Osteoblast (primary cell): ENCODE measurements around the gene CHCHD4. TPM values are rescaled to one million over a fixed set of nuclear protein-coding genes. Genes with fewer than 3 reads are reported as not detected.

Source experiments
- DNase-seq: peaks from one replicate; pipeline ENCODE4 v3.0.0; 2011; ENCODE audit warnings: low spot score, mixed read lengths; ENCODE audit not compliant: insufficient read length; ENCODE audit errors: missing footprints
- H2AFZ ChIP-seq: 2 replicates; pipeline ENCODE4 v1.6.0; 2011; ENCODE audit warnings: mild to moderate bottlenecking, low read length
- H3K27ac ChIP-seq: 2 replicates; pipeline ENCODE4 v1.5.1; 2011; ENCODE audit warnings: mild to moderate bottlenecking, low read depth, low read length, moderate library complexity
- H3K27me3 ChIP-seq: 2 replicates; pipeline ENCODE4 v1.6.0; 2012; ENCODE audit warnings: mild to moderate bottlenecking, control low read depth, inconsistent platforms, low read length, moderate library complexity; ENCODE audit not compliant: insufficient read depth
- H3K36me3 ChIP-seq: 2 replicates; pipeline ENCODE4 v1.5.1; 2011; ENCODE audit warnings: mild to moderate bottlenecking, low read length, control low read depth, moderate library complexity; ENCODE audit not compliant: insufficient read depth
- H3K4me1 ChIP-seq: 2 replicates; pipeline ENCODE4 v1.5.1; 2011; ENCODE audit warnings: mild to moderate bottlenecking, low read length, control low read depth, moderate library complexity; ENCODE audit not compliant: insufficient read depth
- H3K4me2 ChIP-seq: 2 replicates; pipeline ENCODE4 v1.6.0; 2011; ENCODE audit warnings: mild to moderate bottlenecking, low read length; ENCODE audit not compliant: insufficient read depth
- H3K4me3 ChIP-seq: fragments of 200-600 bp; sonication (generic); 3 replicates; pipeline ENCODE4 v1.5.1; 2012; ENCODE audit warnings: mild to moderate bottlenecking, low read length, inconsistent platforms; ENCODE audit not compliant: insufficient read depth
- H3K79me2 ChIP-seq: 2 replicates; pipeline ENCODE4 v1.6.0; 2012; ENCODE audit warnings: mild to moderate bottlenecking, low read length, control low read depth, inconsistent platforms; ENCODE audit not compliant: insufficient read depth
- H3K9me3 ChIP-seq: 2 replicates; pipeline ENCODE4 v1.5.1; 2011; ENCODE audit warnings: low read depth, low read length, control low read depth
- H4K20me1 ChIP-seq: 2 replicates; pipeline ENCODE4 v1.6.0; 2012; ENCODE audit warnings: mild to moderate bottlenecking, low read length, control low read depth; ENCODE audit not compliant: insufficient read depth
- CTCF ChIP-seq: IDR thresholded peaks from 2 replicates; pipeline ENCODE4 v1.5.1; 2011; ENCODE audit warnings: mild to moderate bottlenecking, low read depth, low read length, moderate library complexity; ENCODE audit errors: extremely low read depth
- total RNA-seq: library from RNA; depleted of rRNA; stranded (reverse); fragments of >200 nt; gene quantifications from 2 replicates; pipeline ENCODE4 v1.2.3, GENCODE V29; 2012

Gene CHCHD4
- total RNA-seq, 1 donor: 10.1 TPM

- peaks cover 13% of the 10 kb centered on the region for H3K79me2 ChIP-seq
Observed at GRCh38 chr3:14134291-14134690, 9.6 kb upstream of the CHCHD4 start.

GRCh38 chr3:14133876-14134275, 9.2 kb upstream of the CHCHD4 start:
- peaks cover 18% of the 10 kb centered on the region for H4K20me1 ChIP-seq

More at GRCh38 chr3:14134291-14134690, 9.6 kb upstream of the CHCHD4 start:
- peaks cover 91% of the 10 kb centered on the region for H3K36me3 ChIP-seq
- no peaks in the 10 kb centered on the region for H3K9me3 ChIP-seq
- peaks cover 15% of the 10 kb centered on the region for H4K20me1 ChIP-seq
- H3K27me3 ChIP-seq: no peaks in the 10 kb centered on the region
- H3K4me1 ChIP-seq: peaks cover 4% of the 10 kb centered on the region
- no peak overlapping the region for H3K4me2 ChIP-seq
- TF ChIP-seq CTCF: no peak
- H3K27ac ChIP-seq: no peak overlapping the region
- H2AFZ ChIP-seq: no peak overlapping the region
- no peak for DNase-seq
- no peak overlapping the region for H3K4me3 ChIP-seq

GRCh38 chr3:14133188-14133800, 8.6 kb upstream of the CHCHD4 start:
- no peaks in the 10 kb centered on the region for H3K9me3 ChIP-seq
- peaks cover 91% of the 10 kb centered on the region for H3K36me3 ChIP-seq
- DNase-seq: no peak
- no peak overlapping the region for H3K4me2 ChIP-seq
- H2AFZ ChIP-seq: no peak overlapping the region
- H3K27me3 ChIP-seq: no peaks in the 10 kb centered on the region
- H3K4me3 ChIP-seq: no peak overlapping the region
- H4K20me1 ChIP-seq: peaks cover 24% of the 10 kb centered on the region
- H3K27ac ChIP-seq: no peak overlapping the region
- no peak for TF ChIP-seq CTCF
- peaks cover 4% of the 10 kb centered on the region for H3K4me1 ChIP-seq
- peaks cover 21% of the 10 kb centered on the region for H3K79me2 ChIP-seq

More at GRCh38 chr3:14133876-14134275, 9.2 kb upstream of the CHCHD4 start:
- no peak overlapping the region for H3K4me3 ChIP-seq
- DNase-seq: no peak
- peaks cover 91% of the 10 kb centered on the region for H3K36me3 ChIP-seq
- no peak overlapping the region for H3K4me2 ChIP-seq
- H3K4me1 ChIP-seq: peaks cover 4% of the 10 kb centered on the region
- TF ChIP-seq CTCF: no peak
- H3K9me3 ChIP-seq: no peaks in the 10 kb centered on the region
- no peak overlapping the region for H3K27ac ChIP-seq
- no peaks in the 10 kb centered on the region for H3K27me3 ChIP-seq
- no peak overlapping the region for H2AFZ ChIP-seq
- H3K79me2 ChIP-seq: peaks cover 16% of the 10 kb centered on the region

- Histone ChIP-seq H3K4me2 (no peak overlapping the region), H3K9me3 (no peaks in the 10 kb centered on the region), H4K20me1 (peaks cover 30% of the 10 kb centered on the region), H2AFZ (no peak overlapping the region), H3K27ac (no peak overlapping the region), H3K36me3 (peaks cover 93% of the 10 kb centered on the region), H3K4me1 (peaks cover 4% of the 10 kb centered on the region), H3K79me2 (peaks cover 27% of the 10 kb centered on the region), H3K27me3 (no peaks in the 10 kb centered on the region), H3K4me3 (no peak overlapping the region)
- peak; percentile 86 for DNase-seq
- no peak for TF ChIP-seq CTCF
Observed at GRCh38 chr3:14132689-14133088, 8.0 kb upstream of the CHCHD4 start.
